ENCODE data around the gene NEMP2.

DNA sequence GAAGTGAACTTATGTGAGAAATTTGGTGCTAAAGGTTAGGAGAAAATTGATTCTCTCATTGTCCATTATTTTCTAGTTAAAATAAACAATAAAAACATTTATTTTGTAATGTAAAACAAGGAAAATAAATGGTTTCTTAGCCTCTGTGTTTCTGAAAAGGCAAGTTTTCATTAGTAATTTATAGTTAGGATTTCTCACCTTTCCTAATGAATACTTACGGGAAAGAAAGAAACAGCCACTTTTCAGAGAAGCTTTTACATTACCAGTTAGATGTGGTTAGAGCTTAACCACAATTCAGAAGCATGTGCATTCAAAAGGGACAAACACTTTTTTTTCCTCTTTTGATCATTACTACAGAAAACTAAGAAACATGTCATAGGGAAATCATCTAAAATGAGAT, 18.8 kb downstream of the NEMP2 start:
- TF ChIP-seq POLR2AphosphoS5 (IDR thresholded peaks at IDR 0.05) (no peak), EP300 (IDR thresholded peaks at IDR 0.05) (no peak), CTCF (IDR thresholded peaks at IDR 0.05) (no peak)

All from suprapubic skin (tissue), 4 donors.